HepG2 (cell line): ENCODE data around the gene BRAF. TPM values are rescaled to one million over a fixed set of nuclear protein-coding genes. Genes with fewer than 3 reads are reported as not detected.

ENCODE experiments used
- AHDC1 ChIP-seq: sonication (generic); formaldehyde crosslinking; IDR thresholded peaks from 2 replicates; pipeline ENCODE4 v1.5.1; 2020; ENCODE audit warnings: mild to moderate bottlenecking, missing genetic modification reagents, borderline replicate concordance
- FOXA1 ChIP-seq, 2 experiments: fragments of 450-650 bp in 1 of 2; sonication (generic) in 1 of 2; formaldehyde crosslinking in 1 of 2; IDR thresholded peaks; 2 replicates each; pipeline versions ENCODE4 v1.4.0 to v1.6.1; 2016 to 2020; ENCODE audit warnings: missing genetic modification reagents in 1 of 2
- HDAC2 ChIP-seq: sonication (generic); formaldehyde crosslinking; IDR thresholded peaks from 2 replicates; pipeline ENCODE4 v1.4.0; 2020; ENCODE audit warnings: missing genetic modification reagents
- ISX ChIP-seq: sonication (generic); formaldehyde crosslinking; conservative IDR thresholded peaks from 2 replicates; pipeline ENCODE4 v1.5.0; 2020; ENCODE audit warnings: missing genetic modification reagents
- MAFG ChIP-seq: sonication (generic); formaldehyde crosslinking; IDR thresholded peaks from 2 replicates; pipeline ENCODE4 v1.5.1; 2020; ENCODE audit warnings: mild to moderate bottlenecking, missing genetic modification reagents
- MED8 ChIP-seq: sonication (generic); formaldehyde crosslinking; IDR thresholded peaks from 2 replicates; pipeline ENCODE4 v1.8.1; 2023; ENCODE audit warnings: mild to moderate bottlenecking, missing genetic modification reagents; ENCODE audit not compliant: insufficient replicate concordance
- MYC ChIP-seq: sonication (generic); formaldehyde crosslinking; IDR thresholded peaks from 2 replicates; pipeline ENCODE4 v1.9.0; 2021; ENCODE audit warnings: missing genetic modification reagents, borderline replicate concordance
- MYNN ChIP-seq: sonication (generic); formaldehyde crosslinking; IDR thresholded peaks from 2 replicates; pipeline ENCODE4 v1.4.0; 2020; ENCODE audit warnings: mild to moderate bottlenecking, low read depth, missing genetic modification reagents
- NCOA1 ChIP-seq: sonication (generic); formaldehyde crosslinking; IDR thresholded peaks from 2 replicates; pipeline ENCODE4 v1.9.0; 2021; ENCODE audit warnings: missing genetic modification reagents
- NFIB ChIP-seq: sonication (generic); formaldehyde crosslinking; IDR thresholded peaks from 2 replicates; pipeline ENCODE4 v1.9.0; 2021; ENCODE audit warnings: missing genetic modification reagents, mild to moderate bottlenecking, borderline replicate concordance
- PLRG1 ChIP-seq: fragments of 450-650 bp; conservative IDR thresholded peaks from 2 replicates; pipeline ENCODE4 v1.6.1; 2016
- RBFOX2 ChIP-seq: fragments of 200-400 bp; formaldehyde crosslinking; IDR thresholded peaks from 2 replicates; pipeline ENCODE4 v1.6.1; 2017; ENCODE audit warnings: low read depth, mild to moderate bottlenecking, low read length
- SMYD3 ChIP-seq: sonication (generic); formaldehyde crosslinking; IDR thresholded peaks from 2 replicates; pipeline ENCODE4 v1.8.1; 2023; ENCODE audit warnings: mild to moderate bottlenecking, missing genetic modification reagents
- SP1 ChIP-seq, 2 experiments: fragments of 450-650 bp in 1 of 2; sonication (generic) in 1 of 2; formaldehyde crosslinking in 1 of 2; IDR thresholded peaks; 2 replicates each; pipeline versions ENCODE4 v1.4.0 to v1.6.1; 2016 to 2020; ENCODE audit warnings: missing genetic modification reagents in 1 of 2
- SP2 ChIP-seq: sonication (generic); formaldehyde crosslinking; IDR thresholded peaks from 2 replicates; pipeline ENCODE4 v1.5.1; 2020; ENCODE audit warnings: mild to moderate bottlenecking, missing genetic modification reagents
- TRIM22 ChIP-seq: fragments of 450-650 bp; IDR thresholded peaks from 2 replicates; pipeline ENCODE4 v1.6.1; 2017
- WIZ ChIP-seq: sonication (generic); formaldehyde crosslinking; IDR thresholded peaks from 2 replicates; pipeline ENCODE4 v1.5.1; 2020; ENCODE audit warnings: mild to moderate bottlenecking, missing genetic modification reagents
- ZFX ChIP-seq: sonication (generic); formaldehyde crosslinking; IDR thresholded peaks from 2 replicates; pipeline ENCODE4 v1.4.0; 2020; ENCODE audit warnings: mild to moderate bottlenecking, low read depth, missing genetic modification reagents, moderate library complexity
- ZNF235 ChIP-seq: sonication (generic); formaldehyde crosslinking; IDR thresholded peaks from 2 replicates; pipeline ENCODE4 v1.8.1; 2023; ENCODE audit warnings: mild to moderate bottlenecking, missing genetic modification reagents, borderline replicate concordance
- ZNF674 ChIP-seq: sonication (generic); formaldehyde crosslinking; IDR thresholded peaks from 2 replicates; pipeline ENCODE4 v1.5.0; 2020; ENCODE audit warnings: low read depth, mild to moderate bottlenecking, missing genetic modification reagents
- ZNF749 ChIP-seq: sonication (generic); formaldehyde crosslinking; IDR thresholded peaks from 2 replicates; pipeline ENCODE4 v1.8.0; 2022; ENCODE audit warnings: mild to moderate bottlenecking, missing genetic modification reagents, moderate library complexity, borderline replicate concordance
- ZNF761 ChIP-seq: sonication (generic); formaldehyde crosslinking; conservative IDR thresholded peaks from 2 replicates; pipeline ENCODE4 v1.4.0; 2020; ENCODE audit warnings: mild to moderate bottlenecking, missing genetic modification reagents
- ZNF883 ChIP-seq: sonication (generic); formaldehyde crosslinking; IDR thresholded peaks from 2 replicates; pipeline ENCODE4 v1.5.1; 2020; ENCODE audit warnings: mild to moderate bottlenecking, missing genetic modification reagents; ENCODE audit errors: not compliant biosample characterization
- polyA plus RNA-seq, 8 experiments: library from polyadenylated mRNA; depleted of rRNA in 3 of 8; stranded (reverse) in 7 of 8; unstranded in 1 of 8; fragments of >200 nt; fragmentation: Illumina TruSeq in 4 of 8; extraction: Trizol in 4 of 8; gene quantifications; 2 replicates each; pipeline versions ENCODE4 v1.2.1 to v1.2.3, GENCODE V29; 2011 to 2016; ENCODE audit warnings: low read depth in 4 of 8, missing spikeins in 1 of 8, mixed read lengths in 1 of 8; ENCODE audit not compliant: insufficient read depth in 1 of 8
- total RNA-seq, 5 experiments: library from RNA; depleted of rRNA; stranded (reverse); fragments of >200 nt; fragmentation: Illumina TruSeq; extraction: Trizol; gene quantifications; 2 replicates each; pipeline ENCODE4 v1.2.3, GENCODE V29; 2016; ENCODE audit warnings: low read depth in 1 of 5

BRAF gene
- total and polyA plus RNA-seq, 2 of the 13 experiments (the other 11 are each of a cell fraction or from before 2014, with no cell fraction given): 12.5 to 13.4 TPM

GRCh38 chr7:140696680-140697446, 227.9 kb downstream of the BRAF start, which contains the start of gene NDUFB2 (continued):
- TF ChIP-seq MYC (CRISPR knock-in tag) (peak; percentile 93), RBFOX2 (peak; percentile 90), MYNN (CRISPR knock-in tag) (peak; percentile 37; the same call in 1 of the 2 replicates), FOXA1 (IDR thresholded peaks at IDR 0.05) (no peak), FOXA1 (CRISPR knock-in tag; IDR thresholded peaks at IDR 0.05) (no peak), SP1 (IDR thresholded peaks at IDR 0.05) (no peak), SP1 (CRISPR knock-in tag; IDR thresholded peaks at IDR 0.05) (no peak), ZNF883 (CRISPR knock-in tag) (peak; percentile 84), SMYD3 (peak; percentile 52; the same call in 1 of the 2 replicates), SP2 (CRISPR knock-in tag) (peak; percentile 40; the same call in 1 of the 2 replicates), ZNF761 (CRISPR knock-in tag) (peak; percentile 85; the same call in 1 of the 2 replicates), ZNF235 (CRISPR knock-in tag) (no peak), AHDC1 (CRISPR knock-in tag) (no peak), WIZ (CRISPR knock-in tag) (no peak), NFIB (no peak), HDAC2 (no peak; the same call in none of the 2 replicates), TRIM22 (no peak), ISX (no peak), PLRG1 (no peak), ZNF749 (CRISPR knock-in tag) (no peak; the same call in 1 of the 2 replicates), ZFX (CRISPR knock-in tag) (peak; percentile 100), ZNF674 (CRISPR knock-in tag) (no peak), MED8 (CRISPR knock-in tag) (no peak), MAFG (no peak), NCOA1 (CRISPR knock-in tag) (no peak; the same call in 1 of the 2 replicates)
